ENCODE data around the gene C7orf57.
A peak's percentile ranks its signal among the peaks of the same experiment; 100 is the strongest.

The C7orf57 gene

GRCh38 chr7:48096273-48096672, 60.9 kb downstream of the C7orf57 start:
- DNase-seq = peak in 2 of 3 donors; percentile 48 to 52
- POLR2A ChIA-PET = no interaction called here
- CTCF ChIA-PET = interaction anchor here (0.7 to 1.8 kb wide), 3 partner anchors 14 to 108 kb away, joined by 3 to 4 read pairs (median 3); no protein-coding TSS in a partner anchor
- Histone ChIP-seq H3K4me1 (ENCODE audit: control extremely low read depth in 1 of 4, control insufficient read depth in 4 of 4, insufficient read depth in 4 of 4, low read length in 3 of 4) (peaks cover 13 to 32% (median 29%) of the 10 kb centered on the region in 4 experiments), H3K9me3 (ENCODE audit: control extremely low read depth in 1 of 5, control insufficient read depth in 4 of 5, insufficient read depth in 2 of 5, low read depth in 1 of 5, low read length in 4 of 5) (no peaks in the 10 kb centered on the region), H3K27me3 (replicated peaks in 2 of 5; ENCODE audit: control insufficient read depth in 4 of 5, insufficient read depth in 5 of 5, low read length in 4 of 5) (no peaks in the 10 kb centered on the region), H3K36me3 (ENCODE audit: control insufficient read depth in 4 of 4, insufficient read depth in 4 of 4, low read length in 3 of 4) (peaks cover 0 to 6% (median 1%) of the 10 kb centered on the region in 4 experiments), H3K4me3 (ENCODE audit: control insufficient read depth in 1 of 7, extremely low read depth in 1 of 7, insufficient read depth in 4 of 7, low read depth in 2 of 7, low read length in 6 of 7) (no peak overlapping the region), H3K27ac (ENCODE audit: insufficient read depth in 1 of 2, low read depth in 1 of 2, low read length in 2 of 2, poor library complexity in 1 of 2, severe bottlenecking in 2 of 2) (no peak overlapping the region)
- 7% methylated on average over 2 of the region's 2 CpGs for WGBS (ENCODE audit: insufficient coverage)

GRCh38 chr7:48097521-48098231, 62.3 kb downstream of the C7orf57 start:
- H3K4me1 ChIP-seq (ENCODE audit: control extremely low read depth in 1 of 4, control insufficient read depth in 4 of 4, insufficient read depth in 4 of 4, low read length in 3 of 4) = peaks cover 13 to 32% (median 29%) of the 10 kb centered on the region in 4 experiments
- peak overlapping the region; percentile 31 to 73 for H3K27ac ChIP-seq (ENCODE audit: insufficient read depth in 1 of 2, low read depth in 1 of 2, low read length in 2 of 2, poor library complexity in 1 of 2, severe bottlenecking in 2 of 2)
- ChIA-PET CTCF (interaction anchor here (1.0 kb wide), 1 partner anchor 149 kb away, joined by 3 read pairs; the partner anchor contains the start of gene PKD1L1), POLR2A (no interaction called here)
- H3K27me3 ChIP-seq (replicated peaks in 2 of 5; ENCODE audit: control insufficient read depth in 4 of 5, insufficient read depth in 5 of 5, low read length in 4 of 5) = no peaks in the 10 kb centered on the region
- WGBS (ENCODE audit: insufficient coverage) = 4% methylated on average over 3 of the region's 6 CpGs
- peak overlapping the region in 2 of 7 experiments; percentile 31 for H3K4me3 ChIP-seq (ENCODE audit: control insufficient read depth in 1 of 7, extremely low read depth in 1 of 7, insufficient read depth in 4 of 7, low read depth in 2 of 7, low read length in 6 of 7)
- DNase-seq = peak in 2 of 3 donors; percentile 31 to 47
- no peaks in the 10 kb centered on the region for H3K9me3 ChIP-seq (ENCODE audit: control extremely low read depth in 1 of 5, control insufficient read depth in 4 of 5, insufficient read depth in 2 of 5, low read depth in 1 of 5, low read length in 4 of 5)
- H3K36me3 ChIP-seq (ENCODE audit: control insufficient read depth in 4 of 4, insufficient read depth in 4 of 4, low read length in 3 of 4) = peaks cover 0 to 5% (median 2%) of the 10 kb centered on the region in 4 experiments

GRCh38 chr7:48098846-48099245, 63.5 kb downstream of the C7orf57 start:
- no peaks in the 10 kb centered on the region for H3K27me3 ChIP-seq (replicated peaks in 2 of 5; ENCODE audit: control insufficient read depth in 4 of 5, insufficient read depth in 5 of 5, low read length in 4 of 5)
- no peak overlapping the region for H3K27ac ChIP-seq (ENCODE audit: insufficient read depth in 1 of 2, low read depth in 1 of 2, low read length in 2 of 2, poor library complexity in 1 of 2, severe bottlenecking in 2 of 2)
- peaks cover 13 to 32% (median 29%) of the 10 kb centered on the region in 4 experiments for H3K4me1 ChIP-seq (ENCODE audit: control extremely low read depth in 1 of 4, control insufficient read depth in 4 of 4, insufficient read depth in 4 of 4, low read length in 3 of 4)
- H3K9me3 ChIP-seq (ENCODE audit: control extremely low read depth in 1 of 5, control insufficient read depth in 4 of 5, insufficient read depth in 2 of 5, low read depth in 1 of 5, low read length in 4 of 5) = no peaks in the 10 kb centered on the region
- no peak overlapping the region for H3K4me3 ChIP-seq (ENCODE audit: control insufficient read depth in 1 of 7, extremely low read depth in 1 of 7, insufficient read depth in 4 of 7, low read depth in 2 of 7, low read length in 6 of 7)
- ChIA-PET CTCF (no interaction called here), POLR2A (no interaction called here)
- H3K36me3 ChIP-seq (ENCODE audit: control insufficient read depth in 4 of 4, insufficient read depth in 4 of 4, low read length in 3 of 4) = peaks cover 0 to 13% (median 2%) of the 10 kb centered on the region in 4 experiments
- no peak for DNase-seq
- WGBS (ENCODE audit: insufficient coverage) = 71% methylated on average over 1 of the region's 4 CpGs

GRCh38 chr7:48099781-48100180, 64.4 kb downstream of the C7orf57 start:
- Histone ChIP-seq H3K4me3 (ENCODE audit: control insufficient read depth in 1 of 7, extremely low read depth in 1 of 7, insufficient read depth in 4 of 7, low read depth in 2 of 7, low read length in 6 of 7) (no peak overlapping the region), H3K27me3 (replicated peaks in 2 of 5; ENCODE audit: control insufficient read depth in 4 of 5, insufficient read depth in 5 of 5, low read length in 4 of 5) (no peaks in the 10 kb centered on the region), H3K4me1 (ENCODE audit: control extremely low read depth in 1 of 4, control insufficient read depth in 4 of 4, insufficient read depth in 4 of 4, low read length in 3 of 4) (peaks cover 13 to 32% (median 29%) of the 10 kb centered on the region in 4 experiments), H3K36me3 (ENCODE audit: control insufficient read depth in 4 of 4, insufficient read depth in 4 of 4, low read length in 3 of 4) (peaks cover 0 to 14% (median 3%) of the 10 kb centered on the region in 4 experiments), H3K27ac (ENCODE audit: insufficient read depth in 1 of 2, low read depth in 1 of 2, low read length in 2 of 2, poor library complexity in 1 of 2, severe bottlenecking in 2 of 2) (no peak overlapping the region), H3K9me3 (ENCODE audit: control extremely low read depth in 1 of 5, control insufficient read depth in 4 of 5, insufficient read depth in 2 of 5, low read depth in 1 of 5, low read length in 4 of 5) (no peaks in the 10 kb centered on the region)
- CTCF ChIA-PET = interaction anchor here (1.5 kb wide), 1 partner anchor 10 kb away, joined by 6 read pairs; no protein-coding TSS in a partner anchor
- WGBS (ENCODE audit: insufficient coverage) = 94% methylated on average over 2 of the region's 3 CpGs
- DNase-seq = no peak
- POLR2A ChIA-PET = no interaction called here

GRCh38 chr7:48101352-48101751, 66.0 kb downstream of the C7orf57 start:
- ChIA-PET CTCF (interaction anchor here (1.5 to 11.3 kb wide), 2 partner anchors 8 to 110 kb away, joined by 6 to 91 read pairs; no protein-coding TSS in a partner anchor), POLR2A (no interaction called here)
- no peaks in the 10 kb centered on the region for H3K9me3 ChIP-seq (ENCODE audit: control extremely low read depth in 1 of 5, control insufficient read depth in 4 of 5, insufficient read depth in 2 of 5, low read depth in 1 of 5, low read length in 4 of 5)
- DNase-seq = no peak
- no peaks in the 10 kb centered on the region for H3K27me3 ChIP-seq (replicated peaks in 2 of 5; ENCODE audit: control insufficient read depth in 4 of 5, insufficient read depth in 5 of 5, low read length in 4 of 5)
- H3K36me3 ChIP-seq (ENCODE audit: control insufficient read depth in 4 of 4, insufficient read depth in 4 of 4, low read length in 3 of 4) = peaks cover 0 to 15% (median 4%) of the 10 kb centered on the region in 4 experiments
- H3K27ac ChIP-seq (ENCODE audit: insufficient read depth in 1 of 2, low read depth in 1 of 2, low read length in 2 of 2, poor library complexity in 1 of 2, severe bottlenecking in 2 of 2) = no peak overlapping the region
- no peak overlapping the region for H3K4me3 ChIP-seq (ENCODE audit: control insufficient read depth in 1 of 7, extremely low read depth in 1 of 7, insufficient read depth in 4 of 7, low read depth in 2 of 7, low read length in 6 of 7)
- WGBS (ENCODE audit: insufficient coverage) = over 99% methylated on average over 8 of the region's 8 CpGs
- peaks cover 11 to 26% (median 23%) of the 10 kb centered on the region in 4 experiments for H3K4me1 ChIP-seq (ENCODE audit: control extremely low read depth in 1 of 4, control insufficient read depth in 4 of 4, insufficient read depth in 4 of 4, low read length in 3 of 4)

- POLR2A ChIA-PET = no interaction called here
- Histone ChIP-seq H3K4me3 (ENCODE audit: control insufficient read depth in 1 of 7, extremely low read depth in 1 of 7, insufficient read depth in 4 of 7, low read depth in 2 of 7, low read length in 6 of 7) (no peak overlapping the region), H3K9me3 (ENCODE audit: control extremely low read depth in 1 of 5, control insufficient read depth in 4 of 5, insufficient read depth in 2 of 5, low read depth in 1 of 5, low read length in 4 of 5) (no peaks in the 10 kb centered on the region), H3K36me3 (ENCODE audit: control insufficient read depth in 4 of 4, insufficient read depth in 4 of 4, low read length in 3 of 4) (peaks cover 0 to 18% (median 6%) of the 10 kb centered on the region in 4 experiments), H3K27ac (ENCODE audit: insufficient read depth in 1 of 2, low read depth in 1 of 2, low read length in 2 of 2, poor library complexity in 1 of 2, severe bottlenecking in 2 of 2) (no peak overlapping the region), H3K27me3 (replicated peaks in 2 of 5; ENCODE audit: control insufficient read depth in 4 of 5, insufficient read depth in 5 of 5, low read length in 4 of 5) (no peaks in the 10 kb centered on the region), H3K4me1 (ENCODE audit: control extremely low read depth in 1 of 4, control insufficient read depth in 4 of 4, insufficient read depth in 4 of 4, low read length in 3 of 4) (peaks cover 9 to 19% (median 18%) of the 10 kb centered on the region in 4 experiments)
- no CpG with 5 or more reads among the region's 4 CpGs for WGBS (ENCODE audit: insufficient coverage)
- CTCF ChIA-PET = interaction anchor here (1.3 to 11.3 kb wide), 5 partner anchors 17 to 154 kb away, joined by 3 to 116 read pairs (median 9); partner anchors contain the start of gene PKD1L1
- DNase-seq = peak in 1 of 3 donors; percentile 25
These were observed 66.6 kb downstream of the C7orf57 start for GRCh38 chr7:48101968-48102367.

- ChIA-PET CTCF (interaction anchor here (1.2 to 11.3 kb wide), 6 partner anchors 18 to 155 kb away, joined by 3 to 116 read pairs (median 8); partner anchors contain the start of gene PKD1L1), POLR2A (no interaction called here)
- no peak overlapping the region for H3K27ac ChIP-seq (ENCODE audit: insufficient read depth in 1 of 2, low read depth in 1 of 2, low read length in 2 of 2, poor library complexity in 1 of 2, severe bottlenecking in 2 of 2)
- H3K27me3 ChIP-seq (replicated peaks in 2 of 5; ENCODE audit: control insufficient read depth in 4 of 5, insufficient read depth in 5 of 5, low read length in 4 of 5) = no peaks in the 10 kb centered on the region
- H3K4me3 ChIP-seq (ENCODE audit: control insufficient read depth in 1 of 7, extremely low read depth in 1 of 7, insufficient read depth in 4 of 7, low read depth in 2 of 7, low read length in 6 of 7) = no peak overlapping the region
- H3K4me1 ChIP-seq (ENCODE audit: control extremely low read depth in 1 of 4, control insufficient read depth in 4 of 4, insufficient read depth in 4 of 4, low read length in 3 of 4) = peaks cover 9 to 14% (median 13%) of the 10 kb centered on the region in 4 experiments
- no peaks in the 10 kb centered on the region for H3K9me3 ChIP-seq (ENCODE audit: control extremely low read depth in 1 of 5, control insufficient read depth in 4 of 5, insufficient read depth in 2 of 5, low read depth in 1 of 5, low read length in 4 of 5)
- WGBS (ENCODE audit: insufficient coverage) = 87% methylated on average over 4 of the region's 4 CpGs
- H3K36me3 ChIP-seq (ENCODE audit: control insufficient read depth in 4 of 4, insufficient read depth in 4 of 4, low read length in 3 of 4) = peaks cover 0 to 24% (median 9%) of the 10 kb centered on the region in 4 experiments
- no peak for DNase-seq
These were observed 67.2 kb downstream of the C7orf57 start for GRCh38 chr7:48102530-48102929.
